ENCODE results near the gene VWC2L.

DNA sequence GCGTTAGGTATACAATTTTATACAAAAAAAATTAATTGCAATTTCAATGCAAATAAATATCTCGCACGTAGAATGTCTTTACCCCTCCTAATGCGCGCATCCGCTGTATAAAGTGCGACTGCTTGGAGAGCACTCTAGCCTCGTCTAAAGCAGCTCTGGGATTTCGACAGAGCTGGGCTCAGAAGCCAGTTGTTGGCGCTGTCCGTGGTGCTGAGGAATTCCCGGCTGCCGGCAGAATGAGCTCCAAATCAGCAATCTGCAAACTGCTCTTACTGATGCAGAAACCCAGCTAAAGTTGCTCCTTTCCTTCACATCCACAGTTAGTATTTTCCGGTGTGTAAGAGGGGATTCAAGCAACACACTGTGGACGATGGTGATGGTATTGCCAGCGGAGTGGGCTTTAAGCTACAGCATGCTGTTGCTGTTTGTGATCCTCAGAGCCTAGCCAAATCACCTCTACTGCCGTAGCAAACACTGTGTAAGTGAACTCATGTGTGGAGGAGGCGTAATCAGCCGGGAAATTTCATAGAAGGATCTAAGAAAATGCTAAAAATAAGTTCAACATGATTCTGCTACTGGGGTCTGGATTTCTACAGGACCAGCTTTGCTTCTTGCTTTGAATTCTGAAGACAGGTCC, at the start of gene VWC2L:
- no peak for TF ChIP-seq ZNF24 (IDR thresholded peaks at IDR 0.05)
- no peak for TF ChIP-seq POLR2A (IDR thresholded peaks at IDR 0.05; ENCODE audit: low read depth, low read length)
- TF ChIP-seq EZH2 (IDR thresholded peaks at IDR 0.05; ENCODE audit: borderline replicate concordance, control insufficient read depth, low read depth, low read length): no peak
- TF ChIP-seq TCF12 (IDR thresholded peaks at IDR 0.05; ENCODE audit: low read depth, low read length): no peak
- TF ChIP-seq SRF (IDR thresholded peaks at IDR 0.05; ENCODE audit: low read depth in 2 of 2, low read length in 2 of 2): no peak
- TF ChIP-seq CHD2 (IDR thresholded peaks at IDR 0.05; ENCODE audit: borderline replicate concordance, low read depth, low read length): no peak
- no peak for TF ChIP-seq SPI1 (IDR thresholded peaks at IDR 0.05; ENCODE audit: borderline replicate concordance, insufficient read depth, low read depth, low read length)
- TF ChIP-seq, protein P1, sequence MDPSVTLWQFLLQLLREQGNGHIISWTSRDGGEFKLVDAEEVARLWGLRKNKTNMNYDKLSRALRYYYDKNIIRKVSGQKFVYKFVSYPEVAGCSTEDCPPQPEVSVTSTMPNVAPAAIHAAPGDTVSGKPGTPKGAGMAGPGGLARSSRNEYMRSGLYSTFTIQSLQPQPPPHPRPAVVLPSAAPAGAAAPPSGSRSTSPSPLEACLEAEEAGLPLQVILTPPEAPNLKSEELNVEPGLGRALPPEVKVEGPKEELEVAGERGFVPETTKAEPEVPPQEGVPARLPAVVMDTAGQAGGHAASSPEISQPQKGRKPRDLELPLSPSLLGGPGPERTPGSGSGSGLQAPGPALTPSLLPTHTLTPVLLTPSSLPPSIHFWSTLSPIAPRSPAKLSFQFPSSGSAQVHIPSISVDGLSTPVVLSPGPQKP (IDR thresholded peaks at IDR 0.05; ENCODE audit: low read depth, low read length): no peak
- TF ChIP-seq BHLHE40 (IDR thresholded peaks at IDR 0.05; ENCODE audit: borderline replicate concordance in 1 of 2, low read depth in 2 of 2, low read length in 1 of 2): no peak
- no peak for TF ChIP-seq KAT2A (conservative IDR thresholded peaks at IDR 0.05; ENCODE audit: control insufficient read depth, low read depth, low read length)
- no peak for TF ChIP-seq STAT1 (conservative IDR thresholded peaks at IDR 0.05)
